ENCODE data around the gene CXCR6. TPM values are rescaled to one million over a fixed set of nuclear protein-coding genes. Genes with fewer than 3 reads are reported as not detected.

CXCR6 gene
- total RNA-seq, 1 donor from 2014 or later, result not detected

GRCh38 chr3:45949432-45949831 lies 6.2 kb downstream of the CXCR6 start:
- no peak for TF ChIP-seq EZH2 (IDR thresholded peaks at IDR 0.05)
- TF ChIP-seq CTCF (IDR thresholded peaks at IDR 0.05), result no peak
- TF ChIP-seq EZH2phosphoT487 (IDR thresholded peaks at IDR 0.05), result no peak

GRCh38 chr3:45950131-45950530 lies 6.9 kb downstream of the CXCR6 start:
- Histone ChIP-seq H2AFZ (replicated peaks) (no peak overlapping the region), H3K4me3 (no peak overlapping the region), H3K27ac (no peak overlapping the region), H3F3A (ENCODE audit: low read depth) (no peaks in the 10 kb centered on the region), H4K20me1 (ENCODE audit: low read depth) (no peaks in the 10 kb centered on the region), H3K9me3 (ENCODE audit: low read depth) (no peaks in the 10 kb centered on the region), H3K4me1 (no peaks in the 10 kb centered on the region), H3K79me2 (ENCODE audit: low read depth) (no peaks in the 10 kb centered on the region), H3K36me3 (no peaks in the 10 kb centered on the region), H3K9ac (no peak overlapping the region), H3K27me3 (no peaks in the 10 kb centered on the region), H3K4me2 (no peak overlapping the region)
- Mint-ChIP-seq H3K4me1 (no peaks in the 10 kb centered on the region), H3K36me3 (peaks cover 32% of the 10 kb centered on the region), H3K27ac (no peak overlapping the region), H3K27me3 (ENCODE audit: insufficient read depth, low read depth) (peaks cover 2% of the 10 kb centered on the region), H3K9me3 (no peaks in the 10 kb centered on the region), H3K4me3 (no peak overlapping the region)
- no peak for DNase-seq (ENCODE audit: low spot score)
- TF ChIP-seq EZH2 (IDR thresholded peaks at IDR 0.05), result no peak
- TF ChIP-seq EZH2phosphoT487 (IDR thresholded peaks at IDR 0.05), result no peak
- no peak for TF ChIP-seq CTCF (IDR thresholded peaks at IDR 0.05)

More at GRCh38 chr3:45949432-45949831, 6.2 kb downstream of the CXCR6 start:
- Histone ChIP-seq H3K36me3 (no peaks in the 10 kb centered on the region), H2AFZ (replicated peaks) (no peak overlapping the region), H4K20me1 (ENCODE audit: low read depth) (no peaks in the 10 kb centered on the region), H3K79me2 (ENCODE audit: low read depth) (no peaks in the 10 kb centered on the region), H3K27ac (no peak overlapping the region), H3F3A (ENCODE audit: low read depth) (no peaks in the 10 kb centered on the region), H3K9me3 (ENCODE audit: low read depth) (no peaks in the 10 kb centered on the region), H3K4me3 (no peak overlapping the region), H3K4me1 (no peaks in the 10 kb centered on the region), H3K4me2 (no peak overlapping the region), H3K9ac (no peak overlapping the region), H3K27me3 (no peaks in the 10 kb centered on the region)
- no peak overlapping the region for H3K27ac Mint-ChIP-seq
- no peaks in the 10 kb centered on the region for H3K9me3 Mint-ChIP-seq
- no peaks in the 10 kb centered on the region for H3K4me1 Mint-ChIP-seq
- H3K4me3 Mint-ChIP-seq, result no peak overlapping the region
- DNase-seq (ENCODE audit: low spot score), result no peak
- peaks cover 32% of the 10 kb centered on the region for H3K36me3 Mint-ChIP-seq
- H3K27me3 Mint-ChIP-seq (ENCODE audit: insufficient read depth, low read depth), result peaks cover 2% of the 10 kb centered on the region

- Histone ChIP-seq H3K27ac (no peak overlapping the region), H3K79me2 (ENCODE audit: low read depth) (no peaks in the 10 kb centered on the region), H3K4me2 (no peak overlapping the region), H4K20me1 (ENCODE audit: low read depth) (no peaks in the 10 kb centered on the region), H3F3A (ENCODE audit: low read depth) (no peaks in the 10 kb centered on the region), H3K4me1 (no peaks in the 10 kb centered on the region), H3K4me3 (no peak overlapping the region), H3K9me3 (ENCODE audit: low read depth) (no peaks in the 10 kb centered on the region), H3K9ac (no peak overlapping the region), H3K36me3 (no peaks in the 10 kb centered on the region), H2AFZ (replicated peaks) (no peak overlapping the region), H3K27me3 (no peaks in the 10 kb centered on the region)
- H3K4me1 Mint-ChIP-seq, result no peaks in the 10 kb centered on the region
- no peak for DNase-seq (ENCODE audit: low spot score)
- peaks cover 32% of the 10 kb centered on the region for H3K36me3 Mint-ChIP-seq
- no peak overlapping the region for H3K4me3 Mint-ChIP-seq
- peaks cover 2% of the 10 kb centered on the region for H3K27me3 Mint-ChIP-seq (ENCODE audit: insufficient read depth, low read depth)
- no peak overlapping the region for H3K27ac Mint-ChIP-seq
- TF ChIP-seq EZH2phosphoT487 (IDR thresholded peaks at IDR 0.05) (no peak), CTCF (IDR thresholded peaks at IDR 0.05) (no peak), EZH2 (IDR thresholded peaks at IDR 0.05) (no peak)
- H3K9me3 Mint-ChIP-seq, result no peaks in the 10 kb centered on the region
Measured at GRCh38 chr3:45950686-45951600, 7.7 kb downstream of the CXCR6 start.
